Measurements from ENCODE around the gene ARL4A. TPM values are rescaled to one million over a fixed set of nuclear protein-coding genes. Genes with fewer than 3 reads are reported as not detected.
"Not testable (repeated sequence)": the region's sequence is repeated elsewhere in the genome, so short reads cannot be mapped to it uniquely, and the experiment has no call there.

ARL4A gene
- total RNA-seq, 2 donors from 2014 or later: 27.5 to 88.8 TPM

GRCh38 chr7:12653518-12653917 is 33.9 kb upstream of the ARL4A start:
- no peak for TF ChIP-seq CTCF (IDR thresholded peaks at IDR 0.05)
- no peaks in the 10 kb centered on the region for H3K27me3 ChIP-seq
- no peak overlapping the region for H3K27ac ChIP-seq
- H3K36me3 ChIP-seq: no peaks in the 10 kb centered on the region
- no peak overlapping the region for H3K4me3 ChIP-seq
- H3K9ac ChIP-seq (ENCODE audit: low read depth in 2 of 2, low read length in 2 of 2): no peak overlapping the region
- intact Hi-C loops (cut with DNase I): no loop called here
- no peak for DNase-seq
- no peaks in the 10 kb centered on the region for H3K4me1 ChIP-seq
- H3K9me3 ChIP-seq: no peaks in the 10 kb centered on the region

GRCh38 chr7:12655161-12655560 is 32.3 kb upstream of the ARL4A start:
- H3K9me3 ChIP-seq: no peaks in the 10 kb centered on the region
- no peak for DNase-seq
- no peak overlapping the region for H3K9ac ChIP-seq (ENCODE audit: low read depth in 2 of 2, low read length in 2 of 2)
- H3K27me3 ChIP-seq: no peaks in the 10 kb centered on the region
- H3K27ac ChIP-seq: no peak overlapping the region
- no peaks in the 10 kb centered on the region for H3K36me3 ChIP-seq
- no peak for TF ChIP-seq CTCF (IDR thresholded peaks at IDR 0.05)
- no peak overlapping the region for H3K4me3 ChIP-seq
- intact Hi-C loops (cut with DNase I): no loop called here
- H3K4me1 ChIP-seq: no peaks in the 10 kb centered on the region

- H3K27ac ChIP-seq; H3K36me3 ChIP-seq; H3K4me3 ChIP-seq; H3K9ac ChIP-seq (ENCODE audit: low read depth in 2 of 2, low read length in 2 of 2); H3K4me1 ChIP-seq; H3K9me3 ChIP-seq; intact Hi-C loops (cut with DNase I); H3K27me3 ChIP-seq; DNase-seq: not testable (repeated sequence)
Measured at GRCh38 chr7:12660423-12660822, 27.0 kb upstream of the ARL4A start.

GRCh38 chr7:12660986-12661385 is 26.4 kb upstream of the ARL4A start:
- H3K27ac ChIP-seq; DNase-seq; intact Hi-C loops (cut with DNase I); H3K36me3 ChIP-seq; H3K4me3 ChIP-seq; H3K27me3 ChIP-seq; H3K4me1 ChIP-seq; H3K9ac ChIP-seq (ENCODE audit: low read depth in 2 of 2, low read length in 2 of 2); H3K9me3 ChIP-seq: not testable (repeated sequence)

GRCh38 chr7:12661581-12661980 is 25.9 kb upstream of the ARL4A start:
- no peak for TF ChIP-seq CTCF (IDR thresholded peaks at IDR 0.05)
- H3K27ac ChIP-seq: no peak overlapping the region
- intact Hi-C loops (cut with DNase I): no loop called here

GRCh38 chr7:12670000-12670729 is 17.3 kb upstream of the ARL4A start:
- Histone ChIP-seq H3K9me3 (no peaks in the 10 kb centered on the region), H3K27ac (no peak overlapping the region), H3K27me3 (no peaks in the 10 kb centered on the region), H3K36me3 (no peaks in the 10 kb centered on the region), H3K4me3 (no peak overlapping the region), H3K9ac (ENCODE audit: low read depth in 2 of 2, low read length in 2 of 2) (no peak overlapping the region), H3K4me1 (no peaks in the 10 kb centered on the region)
- intact Hi-C loops (cut with DNase I): no loop called here
- DNase-seq: no peak
- TF ChIP-seq CTCF (IDR thresholded peaks at IDR 0.05): no peak

More at GRCh38 chr7:12661581-12661980, 25.9 kb upstream of the ARL4A start:
- no peaks in the 10 kb centered on the region for H3K27me3 ChIP-seq
- no peaks in the 10 kb centered on the region for H3K4me1 ChIP-seq
- no peak overlapping the region for H3K9ac ChIP-seq (ENCODE audit: low read depth in 2 of 2, low read length in 2 of 2)
- no peaks in the 10 kb centered on the region for H3K36me3 ChIP-seq
- H3K9me3 ChIP-seq: no peaks in the 10 kb centered on the region
- no peak overlapping the region for H3K4me3 ChIP-seq
- no peak for DNase-seq
